ENCODE data around the gene JAKMIP1.

The JAKMIP1 gene

GRCh38 chr4:6086846-6087245, 113.5 kb downstream of the JAKMIP1 start:
- Histone ChIP-seq H3K4me1 (no peaks in the 10 kb centered on the region), H3K4me3 (ENCODE audit: low read depth, low read length) (no peak overlapping the region), H3K36me3 (ENCODE audit: control insufficient read depth, insufficient read depth, low read length) (no peaks in the 10 kb centered on the region), H3K9me3 (ENCODE audit: control insufficient read depth, low read length) (no peaks in the 10 kb centered on the region), H3K4me2 (ENCODE audit: low read length) (no peak overlapping the region), H3K79me2 (no peaks in the 10 kb centered on the region), H3K27me3 (ENCODE audit: control insufficient read depth, insufficient read depth, low read length) (no peaks in the 10 kb centered on the region), H3K9ac (no peak overlapping the region), H2AFZ (no peak overlapping the region), H3K27ac (no peak overlapping the region)
- TF ChIP-seq CTCF (IDR thresholded peaks at IDR 0.05) = no peak

- no peak overlapping the region for H3K27ac ChIP-seq
- no peak overlapping the region for H2AFZ ChIP-seq
Observed at GRCh38 chr4:6085691-6086628, 114.4 kb downstream of the JAKMIP1 start.

GRCh38 chr4:6085028-6085690, 115.2 kb downstream of the JAKMIP1 start:
- Histone ChIP-seq H3K9me3 (ENCODE audit: control insufficient read depth, low read length) (no peaks in the 10 kb centered on the region), H3K27me3 (ENCODE audit: control insufficient read depth, insufficient read depth, low read length) (no peaks in the 10 kb centered on the region), H2AFZ (no peak overlapping the region), H3K9ac (no peak overlapping the region), H3K36me3 (ENCODE audit: control insufficient read depth, insufficient read depth, low read length) (no peaks in the 10 kb centered on the region), H3K79me2 (no peaks in the 10 kb centered on the region), H3K4me3 (ENCODE audit: low read depth, low read length) (no peak overlapping the region), H3K4me2 (ENCODE audit: low read length) (no peak overlapping the region), H3K27ac (no peak overlapping the region), H3K4me1 (no peaks in the 10 kb centered on the region)
- TF ChIP-seq CTCF (IDR thresholded peaks at IDR 0.05) = no peak

More at GRCh38 chr4:6085691-6086628, 114.4 kb downstream of the JAKMIP1 start:
- no peak overlapping the region for H3K4me3 ChIP-seq (ENCODE audit: low read depth, low read length)
- TF ChIP-seq CTCF (IDR thresholded peaks at IDR 0.05) = no peak
- H3K9ac ChIP-seq = no peak overlapping the region
- H3K27me3 ChIP-seq (ENCODE audit: control insufficient read depth, insufficient read depth, low read length) = no peaks in the 10 kb centered on the region
- H3K9me3 ChIP-seq (ENCODE audit: control insufficient read depth, low read length) = no peaks in the 10 kb centered on the region
- no peaks in the 10 kb centered on the region for H3K36me3 ChIP-seq (ENCODE audit: control insufficient read depth, insufficient read depth, low read length)
- H3K79me2 ChIP-seq = no peaks in the 10 kb centered on the region
- H3K4me2 ChIP-seq (ENCODE audit: low read length) = no peak overlapping the region
- no peaks in the 10 kb centered on the region for H3K4me1 ChIP-seq

- Histone ChIP-seq H3K79me2 (no peaks in the 10 kb centered on the region), H3K4me2 (ENCODE audit: low read length) (no peak overlapping the region), H3K9ac (no peak overlapping the region), H3K27me3 (ENCODE audit: control insufficient read depth, insufficient read depth, low read length) (no peaks in the 10 kb centered on the region), H3K36me3 (ENCODE audit: control insufficient read depth, insufficient read depth, low read length) (no peaks in the 10 kb centered on the region), H3K4me1 (no peaks in the 10 kb centered on the region), H3K9me3 (ENCODE audit: control insufficient read depth, low read length) (no peaks in the 10 kb centered on the region), H3K4me3 (ENCODE audit: low read depth, low read length) (no peak overlapping the region), H2AFZ (no peak overlapping the region), H3K27ac (no peak overlapping the region)
- TF ChIP-seq CTCF (IDR thresholded peaks at IDR 0.05) = no peak
Observed at GRCh38 chr4:6079965-6080364, 120.4 kb downstream of the JAKMIP1 start.

All from parathyroid adenoma (tissue), 2 donors.